ENCODE results near the gene GGA1. TPM values are rescaled to one million over a fixed set of nuclear protein-coding genes. Genes with fewer than 3 reads are reported as not detected.

The GGA1 gene
- total and polyA plus RNA-seq, 2 donors (not counting 1 experiment from before 2014, with no cell fraction given): 18.0 to 27.9 TPM

- H4K20me1 ChIP-seq (ENCODE audit: control insufficient read depth, extremely low read depth, insufficient read depth, low read length): no peaks in the 10 kb centered on the region
- H3K4me2 ChIP-seq (ENCODE audit: extremely low read depth, insufficient read depth, low read length): no peak overlapping the region
Observed at GRCh38 chr22:37643225-37643847, 34.7 kb downstream of the GGA1 start.

GRCh38 chr22:37647317-37647716 lies 38.7 kb downstream of the GGA1 start:
- DNase-seq (ENCODE audit: low read depth in 2 of 2): no peak
- no peaks in the 10 kb centered on the region for H3K27me3 ChIP-seq (ENCODE audit: control insufficient read depth, insufficient read depth, low read length)
- H2AFZ ChIP-seq (ENCODE audit: low read length): no peak overlapping the region
- no peaks in the 10 kb centered on the region for H4K20me1 ChIP-seq (ENCODE audit: control insufficient read depth, extremely low read depth, insufficient read depth, low read length)
- H3K36me3 ChIP-seq (ENCODE audit: control insufficient read depth, insufficient read depth, low read length): peaks cover 4% of the 10 kb centered on the region
- no peak overlapping the region for H3K4me2 ChIP-seq (ENCODE audit: extremely low read depth, insufficient read depth, low read length)
- no peak overlapping the region for H3K27ac ChIP-seq (ENCODE audit: insufficient read depth, low read length)
- TF ChIP-seq EZH2 (IDR thresholded peaks at IDR 0.05; ENCODE audit: low read length, missing control alignments): no peak
- TF ChIP-seq, protein P1, sequence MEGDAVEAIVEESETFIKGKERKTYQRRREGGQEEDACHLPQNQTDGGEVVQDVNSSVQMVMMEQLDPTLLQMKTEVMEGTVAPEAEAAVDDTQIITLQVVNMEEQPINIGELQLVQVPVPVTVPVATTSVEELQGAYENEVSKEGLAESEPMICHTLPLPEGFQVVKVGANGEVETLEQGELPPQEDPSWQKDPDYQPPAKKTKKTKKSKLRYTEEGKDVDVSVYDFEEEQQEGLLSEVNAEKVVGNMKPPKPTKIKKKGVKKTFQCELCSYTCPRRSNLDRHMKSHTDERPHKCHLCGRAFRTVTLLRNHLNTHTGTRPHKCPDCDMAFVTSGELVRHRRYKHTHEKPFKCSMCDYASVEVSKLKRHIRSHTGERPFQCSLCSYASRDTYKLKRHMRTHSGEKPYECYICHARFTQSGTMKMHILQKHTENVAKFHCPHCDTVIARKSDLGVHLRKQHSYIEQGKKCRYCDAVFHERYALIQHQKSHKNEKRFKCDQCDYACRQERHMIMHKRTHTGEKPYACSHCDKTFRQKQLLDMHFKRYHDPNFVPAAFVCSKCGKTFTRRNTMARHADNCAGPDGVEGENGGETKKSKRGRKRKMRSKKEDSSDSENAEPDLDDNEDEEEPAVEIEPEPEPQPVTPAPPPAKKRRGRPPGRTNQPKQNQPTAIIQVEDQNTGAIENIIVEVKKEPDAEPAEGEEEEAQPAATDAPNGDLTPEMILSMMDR (conservative IDR thresholded peaks at IDR 0.05 in 1 of 2, IDR thresholded peaks at IDR 0.05 in 1 of 2; ENCODE audit: low read depth in 1 of 2, low read length in 2 of 2): no peak
- H3K4me3 ChIP-seq (replicated peaks in 1 of 4; ENCODE audit: control extremely low read depth in 1 of 4, insufficient read depth in 1 of 4, low read depth in 3 of 4, low read length in 4 of 4): no peak overlapping the region
- H3K79me2 ChIP-seq (ENCODE audit: control insufficient read depth, insufficient read depth, low read length): no peaks in the 10 kb centered on the region
- no peaks in the 10 kb centered on the region for H3K4me1 ChIP-seq (ENCODE audit: control insufficient read depth, extremely low read depth, insufficient read depth, low read length)
- H3K9me3 ChIP-seq (ENCODE audit: control insufficient read depth, insufficient read depth, low read depth, low read length): no peaks in the 10 kb centered on the region
- no peak overlapping the region for H3K9ac ChIP-seq (ENCODE audit: insufficient read depth, low read length)

More at GRCh38 chr22:37643225-37643847, 34.7 kb downstream of the GGA1 start:
- Histone ChIP-seq H3K4me3 (replicated peaks in 1 of 4; ENCODE audit: control extremely low read depth in 1 of 4, insufficient read depth in 1 of 4, low read depth in 3 of 4, low read length in 4 of 4) (no peak overlapping the region), H3K27me3 (ENCODE audit: control insufficient read depth, insufficient read depth, low read length) (no peaks in the 10 kb centered on the region), H3K79me2 (ENCODE audit: control insufficient read depth, insufficient read depth, low read length) (no peaks in the 10 kb centered on the region), H2AFZ (ENCODE audit: low read length) (no peak overlapping the region), H3K4me1 (ENCODE audit: control insufficient read depth, extremely low read depth, insufficient read depth, low read length) (peaks cover 12% of the 10 kb centered on the region), H3K36me3 (ENCODE audit: control insufficient read depth, insufficient read depth, low read length) (peaks cover 4% of the 10 kb centered on the region), H3K9me3 (ENCODE audit: control insufficient read depth, insufficient read depth, low read depth, low read length) (no peaks in the 10 kb centered on the region), H3K9ac (ENCODE audit: insufficient read depth, low read length) (no peak overlapping the region), H3K27ac (ENCODE audit: insufficient read depth, low read length) (no peak overlapping the region)
- peak; percentile 29 to 72 for DNase-seq (ENCODE audit: low read depth in 2 of 2)
- no peak for TF ChIP-seq EZH2 (IDR thresholded peaks at IDR 0.05; ENCODE audit: low read length, missing control alignments)
- TF ChIP-seq, protein P1 (conservative IDR thresholded peaks at IDR 0.05 in 1 of 2, IDR thresholded peaks at IDR 0.05 in 1 of 2; ENCODE audit: low read depth in 1 of 2, low read length in 2 of 2): peak; percentile 72 to 94

- peaks cover 4% of the 10 kb centered on the region for H3K36me3 ChIP-seq (ENCODE audit: control insufficient read depth, insufficient read depth, low read length)
- H3K4me2 ChIP-seq (ENCODE audit: extremely low read depth, insufficient read depth, low read length): no peak overlapping the region
Observed at GRCh38 chr22:37647928-37648327, 39.3 kb downstream of the GGA1 start.

More at GRCh38 chr22:37647928-37648327, 39.3 kb downstream of the GGA1 start:
- no peaks in the 10 kb centered on the region for H3K9me3 ChIP-seq (ENCODE audit: control insufficient read depth, insufficient read depth, low read depth, low read length)
- no peak overlapping the region for H3K9ac ChIP-seq (ENCODE audit: insufficient read depth, low read length)
- no peaks in the 10 kb centered on the region for H3K79me2 ChIP-seq (ENCODE audit: control insufficient read depth, insufficient read depth, low read length)
- H3K27me3 ChIP-seq (ENCODE audit: control insufficient read depth, insufficient read depth, low read length): no peaks in the 10 kb centered on the region
- H2AFZ ChIP-seq (ENCODE audit: low read length): no peak overlapping the region
- no peaks in the 10 kb centered on the region for H3K4me1 ChIP-seq (ENCODE audit: control insufficient read depth, extremely low read depth, insufficient read depth, low read length)
- no peak for TF ChIP-seq EZH2 (IDR thresholded peaks at IDR 0.05; ENCODE audit: low read length, missing control alignments)
- TF ChIP-seq, protein P1 (conservative IDR thresholded peaks at IDR 0.05 in 1 of 2, IDR thresholded peaks at IDR 0.05 in 1 of 2; ENCODE audit: low read depth in 1 of 2, low read length in 2 of 2): no peak
- no peak overlapping the region for H3K27ac ChIP-seq (ENCODE audit: insufficient read depth, low read length)
- H4K20me1 ChIP-seq (ENCODE audit: control insufficient read depth, extremely low read depth, insufficient read depth, low read length): no peaks in the 10 kb centered on the region
- H3K4me3 ChIP-seq (replicated peaks in 1 of 4; ENCODE audit: control extremely low read depth in 1 of 4, insufficient read depth in 1 of 4, low read depth in 3 of 4, low read length in 4 of 4): no peak overlapping the region
- peak in 1 of 2 donors; percentile 80 for DNase-seq (ENCODE audit: low read depth in 2 of 2)
